ENCODE measurements around the gene SLC22A24.

DNA sequence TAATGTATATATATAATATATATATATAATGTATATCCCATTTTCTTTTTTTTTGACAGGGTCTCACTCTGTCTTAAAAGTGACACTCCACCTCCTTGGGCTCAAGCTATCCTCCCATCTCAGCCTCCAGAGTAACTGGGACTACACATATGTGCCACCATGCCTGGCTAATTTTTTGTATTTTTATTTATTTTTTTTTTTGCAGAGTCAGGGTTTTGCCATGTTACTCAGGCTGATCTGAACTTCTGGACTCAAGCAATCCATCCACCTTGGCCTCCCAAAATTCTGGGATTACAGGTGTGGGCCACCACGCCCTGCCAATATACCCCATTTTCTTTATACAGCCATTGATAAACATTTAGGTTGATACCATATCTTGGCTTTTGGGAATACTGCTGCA lies 33.9 kb upstream of the SLC22A24 start:
- no peak for TF ChIP-seq POLR2A (IDR thresholded peaks at IDR 0.05; ENCODE audit: low read depth, low read length)
- no peak for TF ChIP-seq POLR2AphosphoS5 (IDR thresholded peaks at IDR 0.05; ENCODE audit: low read depth, low read length)
- no peak for TF ChIP-seq TAF1 (IDR thresholded peaks at IDR 0.05; ENCODE audit: borderline replicate concordance, low read depth, low read length)
